DOHH2 (cell line): ENCODE measurements around the gene TRIM38.

Source experiments
- EZH2phosphoT487 ChIP-seq: fragments of 200-600 bp; sonication (generic); IDR thresholded peaks from 2 replicates; pipeline ENCODE4 v1.6.1; 2017; ENCODE audit warnings: borderline replicate concordance, mild to moderate bottlenecking, antibody characterized with exemption, low read length, moderate library complexity, mixed read lengths
- TF ChIP-seq, protein P1 (sequence below): fragments of 200-600 bp; sonication (generic); IDR thresholded peaks from one replicate; pipeline ENCODE4 v1.5.1; 2014; ENCODE audit warnings: antibody characterized with exemption, mild to moderate bottlenecking, low read depth, low read length; ENCODE audit not compliant: poor library complexity, severe bottlenecking

DNA sequence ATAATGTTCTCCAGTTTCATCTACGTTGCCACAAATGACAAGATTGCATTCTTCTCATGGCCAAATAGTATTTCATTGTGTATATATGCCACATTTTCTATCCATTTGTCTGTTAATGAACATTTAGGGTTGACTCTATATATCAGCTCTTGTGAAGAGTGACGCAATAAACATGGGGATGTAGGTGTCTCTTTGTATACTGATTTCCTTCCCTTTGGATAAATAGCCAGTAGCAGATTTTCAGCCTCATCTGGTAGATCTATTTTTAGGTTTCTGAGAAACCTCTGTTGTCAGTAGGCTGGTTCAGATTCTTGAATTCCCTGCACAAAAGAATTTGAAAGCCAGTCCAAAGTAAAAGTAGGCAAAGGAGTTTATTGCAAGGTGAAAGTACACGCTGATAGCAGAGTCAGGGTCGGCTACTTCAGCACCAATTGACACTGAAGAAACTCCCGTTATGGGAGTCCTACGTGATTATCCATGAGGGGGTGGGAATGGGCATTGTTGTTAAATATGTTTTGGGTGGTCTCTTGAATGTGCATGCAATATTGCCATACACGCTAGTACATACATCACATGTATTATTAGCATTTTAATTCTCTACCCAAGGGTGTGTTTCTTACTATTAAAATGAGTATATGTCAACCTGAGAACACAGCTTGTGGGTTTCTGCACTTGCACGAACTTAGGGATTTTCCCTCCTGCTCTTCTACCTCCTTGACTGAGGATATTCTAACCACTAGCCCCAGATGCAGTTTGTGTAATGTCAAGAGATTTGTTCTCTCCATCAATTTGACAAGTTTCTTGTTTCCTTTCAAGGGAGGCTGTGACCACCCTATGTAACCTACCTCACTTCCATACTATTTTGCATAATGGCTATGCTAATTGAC is 17.7 kb upstream of the TRIM38 start:
- TF ChIP-seq, protein P1, sequence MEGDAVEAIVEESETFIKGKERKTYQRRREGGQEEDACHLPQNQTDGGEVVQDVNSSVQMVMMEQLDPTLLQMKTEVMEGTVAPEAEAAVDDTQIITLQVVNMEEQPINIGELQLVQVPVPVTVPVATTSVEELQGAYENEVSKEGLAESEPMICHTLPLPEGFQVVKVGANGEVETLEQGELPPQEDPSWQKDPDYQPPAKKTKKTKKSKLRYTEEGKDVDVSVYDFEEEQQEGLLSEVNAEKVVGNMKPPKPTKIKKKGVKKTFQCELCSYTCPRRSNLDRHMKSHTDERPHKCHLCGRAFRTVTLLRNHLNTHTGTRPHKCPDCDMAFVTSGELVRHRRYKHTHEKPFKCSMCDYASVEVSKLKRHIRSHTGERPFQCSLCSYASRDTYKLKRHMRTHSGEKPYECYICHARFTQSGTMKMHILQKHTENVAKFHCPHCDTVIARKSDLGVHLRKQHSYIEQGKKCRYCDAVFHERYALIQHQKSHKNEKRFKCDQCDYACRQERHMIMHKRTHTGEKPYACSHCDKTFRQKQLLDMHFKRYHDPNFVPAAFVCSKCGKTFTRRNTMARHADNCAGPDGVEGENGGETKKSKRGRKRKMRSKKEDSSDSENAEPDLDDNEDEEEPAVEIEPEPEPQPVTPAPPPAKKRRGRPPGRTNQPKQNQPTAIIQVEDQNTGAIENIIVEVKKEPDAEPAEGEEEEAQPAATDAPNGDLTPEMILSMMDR, result no peak
- no peak for TF ChIP-seq EZH2phosphoT487
